Measurements from ENCODE around the gene NRDC.

NRDC gene

GRCh38 chr1:51870603-51871350, 7.8 kb downstream of the NRDC start:
- H3K36me3 Mint-ChIP-seq (ENCODE audit: low read depth): peaks cover 50% of the 10 kb centered on the region
- H3K4me3 Mint-ChIP-seq: no peak overlapping the region
- peaks cover 74% of the 10 kb centered on the region for H3K4me1 Mint-ChIP-seq (ENCODE audit: low read depth)
- H3K27ac Mint-ChIP-seq: no peak overlapping the region
- H3K27me3 Mint-ChIP-seq: no peaks in the 10 kb centered on the region
- DNase-seq: no peak
- no peaks in the 10 kb centered on the region for H3K9me3 Mint-ChIP-seq

GRCh38 chr1:51867479-51868232, 10.9 kb downstream of the NRDC start:
- H3K36me3 Mint-ChIP-seq (ENCODE audit: low read depth): peaks cover 35% of the 10 kb centered on the region
- no peaks in the 10 kb centered on the region for H3K9me3 Mint-ChIP-seq
- H3K4me3 Mint-ChIP-seq: no peak overlapping the region
- no peaks in the 10 kb centered on the region for H3K27me3 Mint-ChIP-seq
- peaks cover 57% of the 10 kb centered on the region for H3K4me1 Mint-ChIP-seq (ENCODE audit: low read depth)
- H3K27ac Mint-ChIP-seq: peak overlapping the region; percentile 46
- DNase-seq: no peak

- no peak for DNase-seq
- Mint-ChIP-seq H3K27me3 (no peaks in the 10 kb centered on the region), H3K4me3 (no peak overlapping the region), H3K9me3 (no peaks in the 10 kb centered on the region), H3K4me1 (ENCODE audit: low read depth) (peaks cover 54% of the 10 kb centered on the region), H3K36me3 (ENCODE audit: low read depth) (peaks cover 44% of the 10 kb centered on the region), H3K27ac (peak overlapping the region; percentile 27)
Observed at GRCh38 chr1:51863384-51863783, 15.1 kb downstream of the NRDC start.

GRCh38 chr1:51861669-51862068, 16.9 kb downstream of the NRDC start:
- H3K4me1 Mint-ChIP-seq (ENCODE audit: low read depth): peaks cover 42% of the 10 kb centered on the region
- H3K27ac Mint-ChIP-seq: peak overlapping the region; percentile 61
- no peaks in the 10 kb centered on the region for H3K27me3 Mint-ChIP-seq
- H3K4me3 Mint-ChIP-seq: no peak overlapping the region
- no peaks in the 10 kb centered on the region for H3K9me3 Mint-ChIP-seq
- H3K36me3 Mint-ChIP-seq (ENCODE audit: low read depth): peaks cover 46% of the 10 kb centered on the region
- DNase-seq: no peak

GRCh38 chr1:51859735-51860134, 18.8 kb downstream of the NRDC start:
- Mint-ChIP-seq H3K36me3 (ENCODE audit: low read depth) (peaks cover 56% of the 10 kb centered on the region), H3K4me1 (ENCODE audit: low read depth) (peaks cover 45% of the 10 kb centered on the region), H3K9me3 (no peaks in the 10 kb centered on the region), H3K27me3 (no peaks in the 10 kb centered on the region), H3K27ac (no peak overlapping the region), H3K4me3 (no peak overlapping the region)
- DNase-seq: no peak

- Mint-ChIP-seq H3K9me3 (no peaks in the 10 kb centered on the region), H3K36me3 (ENCODE audit: low read depth) (peaks cover 60% of the 10 kb centered on the region), H3K27me3 (no peaks in the 10 kb centered on the region), H3K4me1 (ENCODE audit: low read depth) (peaks cover 45% of the 10 kb centered on the region), H3K27ac (no peak overlapping the region), H3K4me3 (no peak overlapping the region)
- no peak for DNase-seq
Observed at GRCh38 chr1:51859333-51859732, 19.2 kb downstream of the NRDC start.

GRCh38 chr1:51858892-51859291, 19.6 kb downstream of the NRDC start:
- DNase-seq: no peak
- Mint-ChIP-seq H3K4me3 (no peak overlapping the region), H3K36me3 (ENCODE audit: low read depth) (peaks cover 63% of the 10 kb centered on the region), H3K27me3 (no peaks in the 10 kb centered on the region), H3K27ac (no peak overlapping the region), H3K4me1 (ENCODE audit: low read depth) (peaks cover 45% of the 10 kb centered on the region), H3K9me3 (no peaks in the 10 kb centered on the region)

GRCh38 chr1:51856745-51857144, 21.8 kb downstream of the NRDC start:
- H3K4me3 Mint-ChIP-seq: no peak overlapping the region

GRCh38 chr1:51855624-51856023, 22.9 kb downstream of the NRDC start:
- H3K27me3 Mint-ChIP-seq: no peaks in the 10 kb centered on the region
- H3K4me3 Mint-ChIP-seq: no peak overlapping the region
- no peak overlapping the region for H3K27ac Mint-ChIP-seq
- peaks cover 53% of the 10 kb centered on the region for H3K36me3 Mint-ChIP-seq (ENCODE audit: low read depth)
- no peak for DNase-seq
- H3K4me1 Mint-ChIP-seq (ENCODE audit: low read depth): peaks cover 29% of the 10 kb centered on the region
- no peaks in the 10 kb centered on the region for H3K9me3 Mint-ChIP-seq

More at GRCh38 chr1:51856745-51857144, 21.8 kb downstream of the NRDC start:
- H3K9me3 Mint-ChIP-seq: no peaks in the 10 kb centered on the region
- no peak for DNase-seq
- peaks cover 30% of the 10 kb centered on the region for H3K4me1 Mint-ChIP-seq (ENCODE audit: low read depth)
- H3K27ac Mint-ChIP-seq: no peak overlapping the region
- H3K27me3 Mint-ChIP-seq: no peaks in the 10 kb centered on the region
- peaks cover 57% of the 10 kb centered on the region for H3K36me3 Mint-ChIP-seq (ENCODE audit: low read depth)

GRCh38 chr1:51853360-51853759, 25.2 kb downstream of the NRDC start:
- Mint-ChIP-seq H3K4me3 (no peak overlapping the region), H3K27me3 (no peaks in the 10 kb centered on the region), H3K36me3 (ENCODE audit: low read depth) (peaks cover 42% of the 10 kb centered on the region), H3K9me3 (no peaks in the 10 kb centered on the region), H3K27ac (no peak overlapping the region), H3K4me1 (ENCODE audit: low read depth) (peaks cover 17% of the 10 kb centered on the region)
- no peak for DNase-seq

- no peaks in the 10 kb centered on the region for H3K9me3 Mint-ChIP-seq
- H3K27ac Mint-ChIP-seq: no peak overlapping the region
- no peaks in the 10 kb centered on the region for H3K27me3 Mint-ChIP-seq
- no peak for DNase-seq
- peaks cover 15% of the 10 kb centered on the region for H3K4me1 Mint-ChIP-seq (ENCODE audit: low read depth)
- peaks cover 38% of the 10 kb centered on the region for H3K36me3 Mint-ChIP-seq (ENCODE audit: low read depth)
- no peak overlapping the region for H3K4me3 Mint-ChIP-seq
Observed at GRCh38 chr1:51851882-51852396, 26.6 kb downstream of the NRDC start.

GRCh38 chr1:51850420-51851223, 27.9 kb downstream of the NRDC start:
- Mint-ChIP-seq H3K9me3 (no peaks in the 10 kb centered on the region), H3K27me3 (no peaks in the 10 kb centered on the region), H3K27ac (no peak overlapping the region), H3K4me1 (ENCODE audit: low read depth) (peaks cover 7% of the 10 kb centered on the region), H3K36me3 (ENCODE audit: low read depth) (peaks cover 38% of the 10 kb centered on the region), H3K4me3 (no peak overlapping the region)
- DNase-seq: no peak

GRCh38 chr1:51847294-51847920, 31.1 kb downstream of the NRDC start:
- no peaks in the 10 kb centered on the region for H3K27me3 Mint-ChIP-seq
- no peaks in the 10 kb centered on the region for H3K9me3 Mint-ChIP-seq
- peaks cover 26% of the 10 kb centered on the region for H3K4me1 Mint-ChIP-seq (ENCODE audit: low read depth)
- peaks cover 16% of the 10 kb centered on the region for H3K36me3 Mint-ChIP-seq (ENCODE audit: low read depth)
- H3K4me3 Mint-ChIP-seq: no peak overlapping the region
- no peak for DNase-seq
- no peak overlapping the region for H3K27ac Mint-ChIP-seq

GRCh38 chr1:51843948-51844347, 34.6 kb downstream of the NRDC start:
- DNase-seq: no peak

More at GRCh38 chr1:51843948-51844347, 34.6 kb downstream of the NRDC start:
- H3K27ac Mint-ChIP-seq: peak overlapping the region; percentile 72
- peaks cover 39% of the 10 kb centered on the region for H3K4me1 Mint-ChIP-seq (ENCODE audit: low read depth)
- no peak overlapping the region for H3K4me3 Mint-ChIP-seq
- peaks cover 33% of the 10 kb centered on the region for H3K36me3 Mint-ChIP-seq (ENCODE audit: low read depth)
- H3K27me3 Mint-ChIP-seq: no peaks in the 10 kb centered on the region
- H3K9me3 Mint-ChIP-seq: no peaks in the 10 kb centered on the region
